Stomach (tissue), 4 donors: ENCODE measurements around the gene SCLT1.

Source experiments
- EP300 ChIP-seq: sonication (generic); formaldehyde crosslinking; IDR thresholded peaks from one replicate; pipeline ENCODE4 v1.6.1; 2017; ENCODE audit warnings: antibody characterized with exemption
- POLR2A ChIP-seq, 4 donors: fragments of 450-650 bp; IDR thresholded peaks; one replicate each; pipeline ENCODE4 v1.6.1; 2016; ENCODE audit warnings: antibody characterized with exemption in 4 of 4, control low read depth in 2 of 4, mild to moderate bottlenecking in 1 of 4, moderate library complexity in 1 of 4
- POLR2AphosphoS5 ChIP-seq, 3 donors: sonication (generic); formaldehyde crosslinking; IDR thresholded peaks; one replicate each; pipeline ENCODE4 v1.6.1; 2016; ENCODE audit warnings: antibody characterized with exemption in 3 of 3
- TF ChIP-seq, protein P1 (sequence below), 7 experiments: fragments of 450-650 bp in 4 of 7; fragments of 200-600 bp in 3 of 7; sonication (generic) in 3 of 7; IDR thresholded peaks; one replicate each; pipeline ENCODE4 v1.5.1; 2016 to 2019; ENCODE audit warnings: antibody characterized with exemption in 7 of 7, control low read depth in 2 of 7, mild to moderate bottlenecking in 1 of 7

DNA sequence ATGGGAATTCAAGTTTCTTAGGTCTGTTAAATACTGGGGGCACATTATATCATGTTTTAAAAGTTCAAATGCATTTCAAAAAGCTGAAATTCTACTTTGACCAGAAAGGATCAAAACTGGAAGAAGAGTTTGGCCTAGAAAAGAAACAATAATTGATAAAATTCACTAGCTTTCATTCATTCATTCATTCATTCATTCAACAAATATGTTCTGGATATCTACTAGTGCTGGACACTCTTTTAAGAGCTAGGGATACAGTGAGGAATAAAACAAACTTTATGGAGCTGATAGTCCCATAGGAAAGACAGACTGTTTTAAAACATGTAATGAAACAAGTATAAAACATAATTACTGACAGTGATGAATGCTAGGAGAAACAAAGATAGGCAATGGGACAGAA is 177.8 kb downstream of the SCLT1 start:
- no peak for TF ChIP-seq POLR2A (IDR thresholded peaks at IDR 0.05)
- TF ChIP-seq POLR2AphosphoS5 (IDR thresholded peaks at IDR 0.05) = no peak
- TF ChIP-seq, protein P1, sequence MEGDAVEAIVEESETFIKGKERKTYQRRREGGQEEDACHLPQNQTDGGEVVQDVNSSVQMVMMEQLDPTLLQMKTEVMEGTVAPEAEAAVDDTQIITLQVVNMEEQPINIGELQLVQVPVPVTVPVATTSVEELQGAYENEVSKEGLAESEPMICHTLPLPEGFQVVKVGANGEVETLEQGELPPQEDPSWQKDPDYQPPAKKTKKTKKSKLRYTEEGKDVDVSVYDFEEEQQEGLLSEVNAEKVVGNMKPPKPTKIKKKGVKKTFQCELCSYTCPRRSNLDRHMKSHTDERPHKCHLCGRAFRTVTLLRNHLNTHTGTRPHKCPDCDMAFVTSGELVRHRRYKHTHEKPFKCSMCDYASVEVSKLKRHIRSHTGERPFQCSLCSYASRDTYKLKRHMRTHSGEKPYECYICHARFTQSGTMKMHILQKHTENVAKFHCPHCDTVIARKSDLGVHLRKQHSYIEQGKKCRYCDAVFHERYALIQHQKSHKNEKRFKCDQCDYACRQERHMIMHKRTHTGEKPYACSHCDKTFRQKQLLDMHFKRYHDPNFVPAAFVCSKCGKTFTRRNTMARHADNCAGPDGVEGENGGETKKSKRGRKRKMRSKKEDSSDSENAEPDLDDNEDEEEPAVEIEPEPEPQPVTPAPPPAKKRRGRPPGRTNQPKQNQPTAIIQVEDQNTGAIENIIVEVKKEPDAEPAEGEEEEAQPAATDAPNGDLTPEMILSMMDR (IDR thresholded peaks at IDR 0.05) = no peak
- no peak for TF ChIP-seq EP300
